Measurements from ENCODE around the gene DGKG.

DNA sequence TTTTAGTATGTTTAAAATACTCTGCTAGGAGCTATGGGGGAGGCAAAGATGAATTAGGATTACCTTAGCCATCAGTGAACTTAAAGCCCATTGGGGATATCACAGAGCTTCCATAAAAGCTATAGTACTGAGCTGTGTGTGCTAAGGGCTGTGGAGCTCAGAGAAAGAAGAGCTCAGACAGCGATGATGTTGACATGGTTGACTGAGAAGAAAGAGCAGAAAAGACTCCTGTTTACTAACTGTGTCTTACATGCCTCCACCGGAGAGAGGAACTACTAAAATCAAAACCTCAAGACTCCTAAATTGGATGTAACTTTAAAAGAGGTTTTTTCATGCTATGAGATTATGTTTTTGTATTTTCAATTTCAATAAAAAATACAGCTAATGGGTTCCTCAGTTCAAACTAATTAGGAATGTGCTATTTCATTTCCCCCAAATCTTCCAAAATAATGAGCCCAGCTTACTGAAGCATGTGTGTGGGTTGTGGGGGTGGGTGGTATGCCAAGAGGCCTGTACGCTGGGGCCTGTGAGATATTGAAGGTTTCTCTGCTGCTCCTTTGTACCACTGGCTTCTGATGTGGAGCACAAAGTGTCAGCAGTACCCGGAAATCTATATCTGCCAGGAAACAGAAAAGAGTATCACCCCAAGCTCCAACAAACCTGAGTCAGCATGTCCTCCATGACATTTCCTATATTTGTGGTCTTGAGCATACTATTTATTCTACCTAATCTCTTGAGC is 22.7 kb downstream of the DGKG start:
- TF ChIP-seq, protein P1, sequence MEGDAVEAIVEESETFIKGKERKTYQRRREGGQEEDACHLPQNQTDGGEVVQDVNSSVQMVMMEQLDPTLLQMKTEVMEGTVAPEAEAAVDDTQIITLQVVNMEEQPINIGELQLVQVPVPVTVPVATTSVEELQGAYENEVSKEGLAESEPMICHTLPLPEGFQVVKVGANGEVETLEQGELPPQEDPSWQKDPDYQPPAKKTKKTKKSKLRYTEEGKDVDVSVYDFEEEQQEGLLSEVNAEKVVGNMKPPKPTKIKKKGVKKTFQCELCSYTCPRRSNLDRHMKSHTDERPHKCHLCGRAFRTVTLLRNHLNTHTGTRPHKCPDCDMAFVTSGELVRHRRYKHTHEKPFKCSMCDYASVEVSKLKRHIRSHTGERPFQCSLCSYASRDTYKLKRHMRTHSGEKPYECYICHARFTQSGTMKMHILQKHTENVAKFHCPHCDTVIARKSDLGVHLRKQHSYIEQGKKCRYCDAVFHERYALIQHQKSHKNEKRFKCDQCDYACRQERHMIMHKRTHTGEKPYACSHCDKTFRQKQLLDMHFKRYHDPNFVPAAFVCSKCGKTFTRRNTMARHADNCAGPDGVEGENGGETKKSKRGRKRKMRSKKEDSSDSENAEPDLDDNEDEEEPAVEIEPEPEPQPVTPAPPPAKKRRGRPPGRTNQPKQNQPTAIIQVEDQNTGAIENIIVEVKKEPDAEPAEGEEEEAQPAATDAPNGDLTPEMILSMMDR (IDR thresholded peaks at IDR 0.05): no peak
- no peak for TF ChIP-seq EZH2 (IDR thresholded peaks at IDR 0.05; ENCODE audit: borderline replicate concordance, insufficient read depth, low read depth, low read length, poor library complexity, severe bottlenecking)

Measured in B cell (primary cell).